C4-2B (cell line): ENCODE results near the gene PGBD5.

Experiments used
- ZFX ChIP-seq: fragments of 450-650 bp; IDR thresholded peaks from 2 replicates; pipeline ENCODE4 v1.6.1; 2017
- TF ChIP-seq, protein P1 (sequence below): fragments of 450-650 bp; conservative IDR thresholded peaks from 2 replicates; pipeline ENCODE4 v1.5.1; 2017; ENCODE audit warnings: mild to moderate bottlenecking

DNA sequence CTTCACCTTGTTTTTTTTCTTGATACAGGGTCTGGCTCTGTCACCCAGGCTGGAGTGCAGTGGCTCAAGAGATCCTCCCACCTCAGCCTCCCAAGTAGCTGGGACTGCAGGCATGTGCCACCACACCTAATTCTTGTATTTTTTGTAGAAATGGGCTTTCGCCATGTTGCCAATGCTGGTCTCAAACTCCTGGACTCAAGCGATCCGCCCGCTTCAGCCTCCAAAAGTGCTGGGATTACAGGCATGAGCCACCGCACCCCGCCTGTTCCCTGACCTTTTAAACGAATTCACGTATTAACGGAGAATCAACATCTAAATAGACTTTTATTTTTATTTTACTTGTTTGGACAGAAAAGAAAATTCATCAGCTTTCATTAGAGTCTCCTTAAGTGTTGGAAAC is 104.8 kb downstream of the PGBD5 start:
- TF ChIP-seq, protein P1, sequence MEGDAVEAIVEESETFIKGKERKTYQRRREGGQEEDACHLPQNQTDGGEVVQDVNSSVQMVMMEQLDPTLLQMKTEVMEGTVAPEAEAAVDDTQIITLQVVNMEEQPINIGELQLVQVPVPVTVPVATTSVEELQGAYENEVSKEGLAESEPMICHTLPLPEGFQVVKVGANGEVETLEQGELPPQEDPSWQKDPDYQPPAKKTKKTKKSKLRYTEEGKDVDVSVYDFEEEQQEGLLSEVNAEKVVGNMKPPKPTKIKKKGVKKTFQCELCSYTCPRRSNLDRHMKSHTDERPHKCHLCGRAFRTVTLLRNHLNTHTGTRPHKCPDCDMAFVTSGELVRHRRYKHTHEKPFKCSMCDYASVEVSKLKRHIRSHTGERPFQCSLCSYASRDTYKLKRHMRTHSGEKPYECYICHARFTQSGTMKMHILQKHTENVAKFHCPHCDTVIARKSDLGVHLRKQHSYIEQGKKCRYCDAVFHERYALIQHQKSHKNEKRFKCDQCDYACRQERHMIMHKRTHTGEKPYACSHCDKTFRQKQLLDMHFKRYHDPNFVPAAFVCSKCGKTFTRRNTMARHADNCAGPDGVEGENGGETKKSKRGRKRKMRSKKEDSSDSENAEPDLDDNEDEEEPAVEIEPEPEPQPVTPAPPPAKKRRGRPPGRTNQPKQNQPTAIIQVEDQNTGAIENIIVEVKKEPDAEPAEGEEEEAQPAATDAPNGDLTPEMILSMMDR: no peak
- TF ChIP-seq ZFX: no peak
